NCI-H146 (cell line): Measurements from ENCODE around the gene RTN4.

Source experiments
- DNase-seq: peaks from one replicate; lab custom pipeline; 2025; lab: John Stamatoyannopoulos, UW

RTN4 gene

GRCh38 chr2:55033076-55033742 is 17.0 kb downstream of the RTN4 start:
- no peak for DNase-seq

GRCh38 chr2:55031505-55031904 is 18.7 kb downstream of the RTN4 start:
- DNase-seq: no peak

- DNase-seq: no peak
Measured at GRCh38 chr2:55030766-55031165, 19.5 kb downstream of the RTN4 start.

- no peak for DNase-seq
Measured at GRCh38 chr2:55029098-55029497, 21.2 kb downstream of the RTN4 start.

- no peak for DNase-seq
Measured at GRCh38 chr2:55027226-55027625, 23.0 kb downstream of the RTN4 start.

- no peak for DNase-seq
Measured at GRCh38 chr2:55026202-55026601, 24.0 kb downstream of the RTN4 start.

GRCh38 chr2:55025627-55026026 is 24.6 kb downstream of the RTN4 start:
- no peak for DNase-seq

- no peak for DNase-seq
Measured at GRCh38 chr2:55025082-55025481, 25.2 kb downstream of the RTN4 start.

GRCh38 chr2:55022476-55022875 is 27.8 kb downstream of the RTN4 start:
- no peak for DNase-seq

- DNase-seq: no peak
Measured at GRCh38 chr2:55019526-55020258, 30.6 kb downstream of the RTN4 start.

GRCh38 chr2:55018619-55019018 is 31.6 kb downstream of the RTN4 start:
- no peak for DNase-seq

GRCh38 chr2:55017880-55018279 is 32.4 kb downstream of the RTN4 start:
- DNase-seq: no peak

- DNase-seq: no peak
Measured at GRCh38 chr2:55017428-55017827, 32.8 kb downstream of the RTN4 start.

- peak; percentile 22 for DNase-seq
Measured at GRCh38 chr2:55014962-55015939, 35.0 kb downstream of the RTN4 start.

- DNase-seq: no peak
Measured at GRCh38 chr2:55013936-55014335, 36.3 kb downstream of the RTN4 start.

- no peak for DNase-seq
Measured at GRCh38 chr2:55012672-55013484, 37.4 kb downstream of the RTN4 start.

- DNase-seq: no peak
Measured at GRCh38 chr2:55011831-55012671, 38.2 kb downstream of the RTN4 start.

GRCh38 chr2:55010915-55011314 is 39.3 kb downstream of the RTN4 start:
- no peak for DNase-seq

GRCh38 chr2:55010149-55010591 is 40.1 kb downstream of the RTN4 start:
- no peak for DNase-seq

GRCh38 chr2:55009277-55010060 is 40.8 kb downstream of the RTN4 start:
- DNase-seq: no peak
